GM23338 (cell line): ENCODE results near the gene TELO2. TPM values are rescaled to one million over a fixed set of nuclear protein-coding genes. Genes with fewer than 3 reads are reported as not detected.

Experiments
- ATAC-seq: fragments of 200-7000 bp; cut with Tn5 transposase; 3 replicates; pipeline ENCODE4 v1.9.1; 2020
- DNase-seq: peaks from one replicate; pipeline ENCODE4 v3.0.0-alpha.2; 2015; ENCODE audit warnings: low spot score
- H2AFZ ChIP-seq: fragments of 200-600 bp; sonication (generic); 2 replicates; pipeline ENCODE4 v1.8.0; 2016; ENCODE audit warnings: antibody characterized with exemption, mild to moderate bottlenecking, moderate library complexity
- H3F3A ChIP-seq: fragments of 200-600 bp; sonication (generic); replicated peaks from 2 replicates; pipeline ENCODE4 v1.8.0; 2017; ENCODE audit warnings: antibody characterized with exemption, mixed run types, low read depth
- H3K27ac ChIP-seq: fragments of 200-600 bp; sonication (generic); 2 replicates; pipeline ENCODE4 v1.6.1; 2016; ENCODE audit warnings: low read depth
- H3K27me3 ChIP-seq: fragments of 200-600 bp; sonication (generic); 2 replicates; pipeline ENCODE4 v1.8.0; 2016; ENCODE audit warnings: mild to moderate bottlenecking, mixed run types, moderate library complexity; ENCODE audit not compliant: insufficient read depth
- H3K36me3 ChIP-seq: fragments of 200-600 bp; sonication (generic); 2 replicates; pipeline ENCODE4 v1.8.0; 2016; ENCODE audit warnings: mild to moderate bottlenecking; ENCODE audit not compliant: insufficient read depth
- H3K4me1 ChIP-seq: fragments of 200-600 bp; sonication (generic); 2 replicates; pipeline ENCODE4 v1.8.0; 2016; ENCODE audit warnings: mild to moderate bottlenecking, moderate library complexity; ENCODE audit not compliant: insufficient read depth
- H3K4me2 ChIP-seq: fragments of 200-600 bp; sonication (generic); 2 replicates; pipeline ENCODE4 v1.7.1; 2017; ENCODE audit warnings: mixed run types
- H3K4me3 ChIP-seq: fragments of 200-600 bp; sonication (generic); 2 replicates; pipeline ENCODE4 v1.6.1; 2016; ENCODE audit warnings: mixed run types
- H3K79me2 ChIP-seq: fragments of 200-600 bp; sonication (generic); replicated peaks from 2 replicates; pipeline ENCODE4 v1.8.0; 2017; ENCODE audit warnings: mild to moderate bottlenecking; ENCODE audit not compliant: insufficient read depth
- H3K9me2 ChIP-seq: fragments of 200-600 bp; sonication (generic); 2 replicates; pipeline ENCODE4 v1.8.0; 2017; ENCODE audit not compliant: insufficient read depth
- H4K20me1 ChIP-seq: fragments of 200-600 bp; sonication (generic); replicated peaks from 2 replicates; pipeline ENCODE4 v1.8.0; 2017; ENCODE audit warnings: mild to moderate bottlenecking; ENCODE audit not compliant: insufficient read depth
- H3K27ac Mint-ChIP-seq: 2 replicates; pipeline ENCODE4 v1.8.0; 2020; ENCODE audit warnings: inconsistent platforms, mild to moderate bottlenecking, moderate library complexity, mixed read lengths
- H3K27me3 Mint-ChIP-seq: 3 replicates; pipeline ENCODE4 v1.8.0; 2022; ENCODE audit warnings: low read depth, mild to moderate bottlenecking, moderate library complexity, mixed read lengths, inconsistent platforms; ENCODE audit not compliant: insufficient read depth, poor library complexity
- H3K36me3 Mint-ChIP-seq: 3 replicates; pipeline ENCODE4 v1.8.0; 2021; ENCODE audit warnings: low read depth, mild to moderate bottlenecking, inconsistent platforms, moderate library complexity, mixed read lengths
- H3K4me1 Mint-ChIP-seq: 3 replicates; pipeline ENCODE4 v1.8.0; 2020; ENCODE audit warnings: mild to moderate bottlenecking, inconsistent platforms, mixed read lengths
- H3K4me3 Mint-ChIP-seq: 3 replicates; pipeline ENCODE4 v1.8.0; 2021; ENCODE audit warnings: moderate library complexity, mild to moderate bottlenecking, inconsistent platforms, mixed read lengths
- H3K9me3 Mint-ChIP-seq: 3 replicates; pipeline ENCODE4 v1.8.0; 2020; ENCODE audit warnings: moderate library complexity, mild to moderate bottlenecking, inconsistent platforms, mixed read lengths
- CREB1 ChIP-seq: fragments of 250-450 bp; sonication (Bioruptor Pico); IDR thresholded peaks from 2 replicates; pipeline ENCODE4 v1.5.0; 2020; ENCODE audit warnings: low read depth, mild to moderate bottlenecking, moderate library complexity
- ETS1 ChIP-seq: IDR thresholded peaks from 2 replicates; pipeline ENCODE4 v1.6.1; 2016; ENCODE audit warnings: antibody characterized with exemption
- EZH2 ChIP-seq: fragments of 200-600 bp; sonication (generic); IDR thresholded peaks from one replicate; pipeline ENCODE4 v1.8.0; 2017; ENCODE audit warnings: antibody characterized with exemption, mild to moderate bottlenecking, low read depth; ENCODE audit not compliant: unreplicated experiment
- EZH2phosphoT487 ChIP-seq: fragments of 200-600 bp; sonication (generic); IDR thresholded peaks from one replicate; pipeline ENCODE4 v1.8.1; 2018; ENCODE audit warnings: antibody characterized with exemption; ENCODE audit not compliant: unreplicated experiment
- NANOG ChIP-seq: IDR thresholded peaks from 2 replicates; pipeline ENCODE4 v1.6.1; 2016; ENCODE audit warnings: antibody characterized with exemption, borderline replicate concordance
- POLR2AphosphoS5 ChIP-seq: IDR thresholded peaks from 2 replicates; pipeline ENCODE4 v1.6.1; 2016; ENCODE audit warnings: antibody characterized with exemption, low read depth
- REST ChIP-seq: IDR thresholded peaks from one replicate; pipeline ENCODE4 v1.6.1; 2018; ENCODE audit warnings: antibody characterized with exemption; ENCODE audit not compliant: unreplicated experiment
- STAT1 ChIP-seq: IDR thresholded peaks from one replicate; pipeline ENCODE4 v1.6.1; 2016; ENCODE audit warnings: antibody characterized with exemption; ENCODE audit not compliant: unreplicated experiment
- ZNF114 ChIP-seq: fragments of 250-450 bp; sonication (Bioruptor Pico); IDR thresholded peaks from 2 replicates; pipeline ENCODE4 v1.5.0; 2020; ENCODE audit warnings: mild to moderate bottlenecking, moderate library complexity
- ZNF331 ChIP-seq: fragments of 250-450 bp; sonication (Bioruptor Pico); IDR thresholded peaks from 2 replicates; pipeline ENCODE4 v1.5.0; 2020; ENCODE audit warnings: low read depth, mild to moderate bottlenecking, moderate library complexity
- ZNF462 ChIP-seq: fragments of 250-450 bp; sonication (Bioruptor Pico); IDR thresholded peaks from 2 replicates; pipeline ENCODE4 v1.5.0; 2020; ENCODE audit warnings: mild to moderate bottlenecking, moderate library complexity
- polyA plus RNA-seq: library from polyadenylated mRNA; unstranded; fragments of >200 nt; fragmentation: Nextera tagmentation; extraction: Ambion mirVana; gene quantifications from 2 replicates; pipeline ENCODE4 v1.2.1, GENCODE V29; 2016
- total RNA-seq: library from RNA; depleted of rRNA; stranded (reverse); fragments of >200 nt; shearing (Covaris generic); gene quantifications from 2 replicates; pipeline ENCODE4 v1.2.3, GENCODE V29; 2014
- TF ChIP-seq, protein P1 (sequence below), 2 experiments: fragments of 200-600 bp in 1 of 2; sonication (generic) in 1 of 2; conservative IDR thresholded peaks; 2 replicates each; pipeline versions ENCODE4 v1.5.1 to v1.6.1; 2016 to 2017; ENCODE audit warnings: antibody characterized with exemption in 2 of 2, low read depth in 2 of 2, mild to moderate bottlenecking in 2 of 2, moderate library complexity in 1 of 2

Gene TELO2
- total and polyA plus RNA-seq, 2 experiments from 2014 or later: 45.4 to 76.0 TPM

DNA sequence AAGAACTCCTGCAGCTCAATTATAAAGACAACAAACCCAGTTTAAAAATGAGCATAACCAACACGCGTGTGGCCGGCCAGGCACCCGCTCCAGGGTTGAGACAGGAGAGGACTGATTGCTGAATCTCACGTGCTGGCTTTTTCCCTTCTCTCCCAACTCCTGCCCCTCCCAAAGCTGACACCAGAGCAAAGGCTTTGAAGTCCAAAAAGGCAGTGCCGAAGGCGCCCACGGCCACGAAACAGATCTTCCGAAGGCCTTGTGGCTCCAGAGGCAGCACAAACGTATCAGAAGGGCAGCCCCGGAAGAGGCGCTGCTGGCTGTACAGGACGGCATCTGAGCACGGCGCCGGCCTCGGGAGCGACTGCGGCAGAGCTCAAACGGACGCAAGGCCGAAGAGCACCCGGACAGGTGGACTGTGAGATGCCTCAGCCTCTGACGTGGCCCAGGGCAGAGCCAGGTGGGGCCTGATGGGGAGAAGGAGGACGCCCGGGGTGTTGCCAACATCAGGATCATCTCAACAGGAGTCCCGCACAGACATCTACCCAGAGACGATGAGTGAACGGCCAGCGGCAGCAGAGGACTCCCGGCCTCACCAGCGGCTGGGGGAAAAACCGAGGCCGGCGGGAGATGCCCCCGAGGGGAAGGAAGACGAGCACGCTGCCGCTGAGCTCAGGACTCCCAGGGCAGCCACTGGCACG lies 28.8 kb upstream of the TELO2 start:
- Mint-ChIP-seq H3K27ac (no peak overlapping the region), H3K4me1 (no peaks in the 10 kb centered on the region), H3K36me3 (peaks cover 5% of the 10 kb centered on the region; the same call in 2 of the 3 replicates), H3K27me3 (no peaks in the 10 kb centered on the region), H3K4me3 (no peak overlapping the region), H3K9me3 (no peaks in the 10 kb centered on the region)
- Histone ChIP-seq H3K27me3 (no peaks in the 10 kb centered on the region), H2AFZ (no peak overlapping the region), H3K79me2 (peaks cover 25% of the 10 kb centered on the region), H3K36me3 (no peaks in the 10 kb centered on the region), H3K27ac (no peak overlapping the region), H3F3A (no peaks in the 10 kb centered on the region), H3K9me2 (no peaks in the 10 kb centered on the region), H4K20me1 (peaks cover 14% of the 10 kb centered on the region), H3K4me3 (no peak overlapping the region), H3K4me1 (no peaks in the 10 kb centered on the region), H3K4me2 (no peak overlapping the region)
- no peak for DNase-seq
- ATAC-seq: no peak
- TF ChIP-seq, protein P1, sequence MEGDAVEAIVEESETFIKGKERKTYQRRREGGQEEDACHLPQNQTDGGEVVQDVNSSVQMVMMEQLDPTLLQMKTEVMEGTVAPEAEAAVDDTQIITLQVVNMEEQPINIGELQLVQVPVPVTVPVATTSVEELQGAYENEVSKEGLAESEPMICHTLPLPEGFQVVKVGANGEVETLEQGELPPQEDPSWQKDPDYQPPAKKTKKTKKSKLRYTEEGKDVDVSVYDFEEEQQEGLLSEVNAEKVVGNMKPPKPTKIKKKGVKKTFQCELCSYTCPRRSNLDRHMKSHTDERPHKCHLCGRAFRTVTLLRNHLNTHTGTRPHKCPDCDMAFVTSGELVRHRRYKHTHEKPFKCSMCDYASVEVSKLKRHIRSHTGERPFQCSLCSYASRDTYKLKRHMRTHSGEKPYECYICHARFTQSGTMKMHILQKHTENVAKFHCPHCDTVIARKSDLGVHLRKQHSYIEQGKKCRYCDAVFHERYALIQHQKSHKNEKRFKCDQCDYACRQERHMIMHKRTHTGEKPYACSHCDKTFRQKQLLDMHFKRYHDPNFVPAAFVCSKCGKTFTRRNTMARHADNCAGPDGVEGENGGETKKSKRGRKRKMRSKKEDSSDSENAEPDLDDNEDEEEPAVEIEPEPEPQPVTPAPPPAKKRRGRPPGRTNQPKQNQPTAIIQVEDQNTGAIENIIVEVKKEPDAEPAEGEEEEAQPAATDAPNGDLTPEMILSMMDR (conservative IDR thresholded peaks at IDR 0.05; ENCODE audit: low read depth in 2 of 2): no peak
- no peak for TF ChIP-seq EZH2
- TF ChIP-seq ZNF462: no peak
- no peak for TF ChIP-seq ZNF331
- no peak for TF ChIP-seq STAT1
- no peak for TF ChIP-seq ETS1
- no peak for TF ChIP-seq NANOG
- TF ChIP-seq CREB1: no peak
- TF ChIP-seq EZH2phosphoT487: no peak
- no peak for TF ChIP-seq REST
- TF ChIP-seq POLR2AphosphoS5: no peak
- no peak for TF ChIP-seq ZNF114
